Epithelial cell of esophagus (primary cell): ENCODE results near the gene RAPGEF6.

Experiments used
- DNase-seq: peaks from one replicate; pipeline ENCODE4 v3.0.0; 2010; ENCODE audit warnings: low read depth
- H3K4me3 ChIP-seq: 2 replicates; pipeline ENCODE4 v1.5.1; 2011; ENCODE audit warnings: mild to moderate bottlenecking, low read length, control low read depth
- TF ChIP-seq, protein P1 (sequence below): IDR thresholded peaks from 2 replicates; pipeline ENCODE4 v1.5.1; 2011; ENCODE audit warnings: low read depth, mild to moderate bottlenecking, low read length, control low read depth, inconsistent platforms; ENCODE audit not compliant: insufficient read depth; ENCODE audit errors: missing control alignments

The RAPGEF6 gene

DNA sequence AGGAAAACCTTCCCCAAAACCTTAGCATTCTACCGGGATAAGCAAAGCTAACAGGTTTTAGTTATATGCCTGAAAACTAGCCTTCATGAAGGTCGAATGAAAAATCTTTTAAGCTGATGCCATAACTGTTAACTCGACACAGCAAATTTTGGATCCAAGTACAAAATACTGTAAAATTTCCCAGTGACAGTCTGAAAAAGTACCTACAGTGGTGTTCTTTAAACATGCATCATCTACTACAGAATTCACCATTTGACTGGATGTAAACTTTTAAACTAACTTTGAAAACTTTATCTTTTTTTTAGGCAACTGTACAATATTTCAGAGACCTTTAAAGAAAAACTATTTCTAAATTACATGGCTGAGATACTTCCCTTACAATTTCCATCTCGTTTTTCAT, 791 bp downstream of the RAPGEF6 start:
- H3K4me3 ChIP-seq: peak overlapping the region; percentile 92
- TF ChIP-seq, protein P1, sequence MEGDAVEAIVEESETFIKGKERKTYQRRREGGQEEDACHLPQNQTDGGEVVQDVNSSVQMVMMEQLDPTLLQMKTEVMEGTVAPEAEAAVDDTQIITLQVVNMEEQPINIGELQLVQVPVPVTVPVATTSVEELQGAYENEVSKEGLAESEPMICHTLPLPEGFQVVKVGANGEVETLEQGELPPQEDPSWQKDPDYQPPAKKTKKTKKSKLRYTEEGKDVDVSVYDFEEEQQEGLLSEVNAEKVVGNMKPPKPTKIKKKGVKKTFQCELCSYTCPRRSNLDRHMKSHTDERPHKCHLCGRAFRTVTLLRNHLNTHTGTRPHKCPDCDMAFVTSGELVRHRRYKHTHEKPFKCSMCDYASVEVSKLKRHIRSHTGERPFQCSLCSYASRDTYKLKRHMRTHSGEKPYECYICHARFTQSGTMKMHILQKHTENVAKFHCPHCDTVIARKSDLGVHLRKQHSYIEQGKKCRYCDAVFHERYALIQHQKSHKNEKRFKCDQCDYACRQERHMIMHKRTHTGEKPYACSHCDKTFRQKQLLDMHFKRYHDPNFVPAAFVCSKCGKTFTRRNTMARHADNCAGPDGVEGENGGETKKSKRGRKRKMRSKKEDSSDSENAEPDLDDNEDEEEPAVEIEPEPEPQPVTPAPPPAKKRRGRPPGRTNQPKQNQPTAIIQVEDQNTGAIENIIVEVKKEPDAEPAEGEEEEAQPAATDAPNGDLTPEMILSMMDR: no peak
- DNase-seq: no peak

DNA sequence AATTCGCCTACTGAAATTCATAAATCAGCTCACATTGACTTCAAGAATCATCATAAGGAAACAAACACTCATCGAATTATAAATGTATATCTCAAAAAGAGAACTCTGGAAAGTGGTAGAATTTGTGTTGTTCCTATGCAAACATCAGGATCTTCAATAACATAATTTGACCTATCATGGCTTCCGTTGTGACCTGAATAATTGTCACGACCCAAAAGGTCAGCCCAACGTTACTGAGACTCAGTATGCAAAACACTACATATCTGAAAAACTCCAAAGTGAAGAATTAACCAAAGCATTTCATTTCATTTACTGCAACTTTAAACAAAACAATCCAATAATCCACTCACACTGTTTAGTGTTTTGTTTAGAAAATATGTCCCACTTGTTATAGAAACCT, 1.2 kb downstream of the RAPGEF6 start:
- TF ChIP-seq, protein P1: no peak
- H3K4me3 ChIP-seq: peak overlapping the region; percentile 92
- DNase-seq: no peak

DNA sequence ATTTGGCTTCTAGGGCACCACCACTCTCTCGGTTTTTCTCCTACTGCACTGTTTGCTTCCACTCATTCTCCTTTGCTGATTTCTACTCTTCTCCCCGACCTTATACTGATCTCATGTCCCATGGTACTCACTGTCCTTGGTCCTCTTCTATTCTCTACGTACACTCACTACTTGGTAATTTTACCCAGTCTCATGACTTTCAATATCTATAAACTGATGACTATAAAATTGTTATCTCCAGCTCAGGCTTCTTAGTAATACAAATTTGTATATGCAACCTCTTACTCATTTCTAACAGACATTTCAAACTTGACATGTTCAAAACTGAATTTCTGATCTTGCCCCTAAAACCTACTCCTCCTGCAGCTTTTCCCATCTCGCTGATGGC, 4.1 kb downstream of the RAPGEF6 start:
- no peak overlapping the region for H3K4me3 ChIP-seq
- no peak for DNase-seq
- TF ChIP-seq, protein P1: no peak

DNA sequence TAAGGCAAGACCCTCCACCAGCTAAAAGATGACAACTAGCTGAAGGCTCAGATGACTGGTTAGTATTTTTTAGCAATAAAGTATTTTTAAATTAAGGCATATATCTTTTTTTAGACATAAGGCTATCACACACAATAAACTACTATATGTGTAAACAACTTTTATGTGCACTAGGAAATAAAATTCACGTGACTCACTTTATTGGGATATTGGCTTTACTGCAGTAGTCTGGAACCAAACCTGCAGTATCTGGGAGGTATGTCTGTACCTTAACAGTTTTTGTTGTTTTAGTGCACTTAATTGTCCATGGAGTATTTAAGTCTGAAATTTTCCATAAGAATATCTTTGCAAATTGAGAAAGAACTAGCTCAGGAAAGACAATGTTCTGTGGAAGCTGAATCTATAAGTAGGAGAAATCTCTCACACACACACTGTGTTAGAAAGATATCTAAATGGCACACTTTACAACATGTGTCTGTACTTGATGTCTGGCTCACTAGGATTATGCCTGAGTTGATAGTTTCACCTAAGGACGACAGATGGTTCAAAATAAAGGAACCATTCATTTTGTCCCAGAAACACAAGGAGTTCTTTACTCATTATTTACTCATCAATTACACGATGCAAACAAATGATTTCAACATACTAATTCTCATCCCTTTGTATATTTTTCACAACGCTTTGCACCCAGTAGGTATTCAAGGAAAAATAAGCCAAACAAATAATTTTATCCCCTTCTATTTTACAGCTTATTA, 4.6 kb downstream of the RAPGEF6 start:
- H3K4me3 ChIP-seq: no peak overlapping the region
- DNase-seq: peak; percentile 46
- TF ChIP-seq, protein P1: no peak

DNA sequence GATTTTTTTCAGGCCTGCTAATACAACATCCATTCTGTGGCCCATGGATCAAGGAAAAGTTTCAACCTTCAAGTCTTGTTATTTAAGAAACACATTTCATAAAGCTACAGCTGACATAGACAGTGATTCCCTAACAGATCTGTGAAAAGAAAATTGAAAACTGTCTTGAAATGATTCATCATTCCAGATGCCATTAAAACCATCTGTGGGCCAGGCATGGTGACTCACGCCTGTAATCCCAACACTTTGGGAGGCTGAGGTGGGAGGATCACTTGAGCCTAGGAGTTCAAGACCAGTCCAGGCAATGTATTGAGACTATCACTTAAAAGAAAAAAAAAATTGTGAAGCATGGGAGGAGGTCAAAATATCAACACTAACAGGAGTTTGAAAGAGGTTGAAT, 6.0 kb downstream of the RAPGEF6 start:
- TF ChIP-seq, protein P1: no peak
- DNase-seq: peak; percentile 54
- no peak overlapping the region for H3K4me3 ChIP-seq

DNA sequence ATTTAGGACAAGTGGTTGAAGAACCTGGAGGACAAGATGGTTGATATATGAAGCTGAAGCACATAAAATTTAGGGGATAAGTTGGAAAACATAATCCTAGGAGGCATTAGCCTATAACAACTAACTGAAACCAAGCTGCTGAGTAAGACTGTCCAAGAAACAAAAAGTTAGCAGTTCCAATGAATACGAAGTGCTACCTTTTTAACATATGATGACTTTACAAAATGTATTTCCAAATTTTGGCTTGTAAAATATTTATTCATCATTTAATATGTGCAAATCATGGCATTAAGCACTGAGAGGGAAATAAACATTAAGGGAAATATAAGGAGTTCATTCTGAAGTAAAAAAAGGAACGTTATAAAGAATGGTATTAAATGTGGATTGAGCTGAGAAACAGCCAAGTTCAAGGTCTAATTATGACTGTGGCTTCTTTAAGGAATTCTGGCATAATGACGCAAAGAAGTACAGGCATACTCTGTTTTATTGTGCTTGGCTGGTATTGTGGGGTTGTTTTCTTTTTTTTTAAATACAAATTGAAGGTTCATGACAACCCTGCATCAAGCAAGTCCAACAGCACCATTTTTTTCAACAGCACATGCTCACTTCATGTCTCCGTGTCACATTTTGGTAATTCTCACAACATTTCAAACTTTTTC, 7.7 kb downstream of the RAPGEF6 start:
- TF ChIP-seq, protein P1: no peak
- DNase-seq: no peak
- H3K4me3 ChIP-seq: no peak overlapping the region
